Kidney (tissue), 14 donors: ENCODE results near the gene SLC5A3. TPM values are rescaled to one million over a fixed set of nuclear protein-coding genes. Genes with fewer than 3 reads are reported as not detected.

Source experiments
- DNase-seq, 5 donors: peaks; one replicate each; pipeline ENCODE4 v3.0.0-alpha.2; 2013 to 2020
- FAIRE-seq: peaks from 2 replicates; lab custom pipeline; 2012; peaks lifted over from hg19 to GRCh38; lab: Jason Lieb, UNC
- H3K27ac ChIP-seq, 2 donors: one replicate each; pipeline ENCODE4 v1.7.0; 2013; ENCODE audit warnings: low read depth in 2 of 2, low read length in 2 of 2, inconsistent platforms in 1 of 2
- H3K27me3 ChIP-seq: one replicate; pipeline ENCODE4 v1.7.1; 2013; ENCODE audit warnings: low read length, inconsistent platforms; ENCODE audit not compliant: control insufficient read depth, insufficient read depth
- H3K36me3 ChIP-seq, 3 donors: one replicate each; pipeline versions ENCODE4 v1.7.0 to v1.7.1; 2013; ENCODE audit warnings: low read length in 3 of 3, control low read depth in 1 of 3, inconsistent platforms in 1 of 3; ENCODE audit not compliant: insufficient read depth in 3 of 3, control insufficient read depth in 2 of 3
- H3K4me1 ChIP-seq, 3 donors: one replicate each; pipeline versions ENCODE4 v1.7.0 to v1.7.1; 2013; ENCODE audit warnings: low read length in 3 of 3, inconsistent platforms in 1 of 3, low read depth in 1 of 3; ENCODE audit not compliant: control insufficient read depth in 2 of 3, insufficient read depth in 2 of 3
- H3K4me3 ChIP-seq, 3 donors: one replicate each; pipeline versions ENCODE4 v1.7.0 to v1.8.1; 2013; ENCODE audit warnings: low read length in 3 of 3, control low read depth in 1 of 3, inconsistent platforms in 1 of 3
- H3K9ac ChIP-seq, 3 donors: one replicate each; pipeline versions ENCODE4 v1.7.0 to v1.7.1; 2013; ENCODE audit warnings: low read length in 3 of 3, control low read depth in 1 of 3, inconsistent platforms in 1 of 3
- H3K9me3 ChIP-seq, 3 donors: one replicate each; pipeline versions ENCODE4 v1.7.0 to v1.7.1; 2013; ENCODE audit warnings: low read length in 3 of 3, control low read depth in 1 of 3, inconsistent platforms in 1 of 3; ENCODE audit not compliant: control insufficient read depth in 2 of 3, insufficient read depth in 1 of 3
- CTCF ChIP-seq: IDR thresholded peaks from 3 replicates; pipeline ENCODE4 v1.5.1; 2012; ENCODE audit warnings: mild to moderate bottlenecking, moderate library complexity, borderline replicate concordance; ENCODE audit not compliant: insufficient read depth; ENCODE audit errors: extremely low read depth
- intact Hi-C: fragments of 100-400 bp; cut with DNase I; formaldehyde crosslinking; loops from one replicate; pipeline ENCODE4 v1.11.1; 2022
- polyA plus RNA-seq: library from polyadenylated mRNA; stranded (reverse); fragments of 350-450 nt; fragmentation: Illumina TruSeq; extraction: RNeasy Lipid Tissue Mini Kit (QIAGEN cat#74804); gene quantifications from one replicate; pipeline ENCODE4 v1.2.3, GENCODE V29; 2014; ENCODE audit warnings: low read depth, low replicate concordance; ENCODE audit not compliant: insufficient read depth
- total RNA-seq: library from RNA; stranded (reverse); fragmentation: NEBNext Ultra II Directional; extraction: Animal tissue kit (Norgen Biotek cat#: 25700); gene quantifications from one replicate; pipeline ENCODE4 v1.2.1, GENCODE V29; 2021
- donor health status: control.
- donor health status: control.
- donor health status: control.
- donor health status: control.
- donor health status: control.
- donor health status: DM: yes; HTN: yes; CAD: no.
- donor health status: Normal renal cell carcinoma (clear cell type).

Gene SLC5A3
- total and polyA plus RNA-seq, 2 donors from 2014 or later: 12.4 to 26.0 TPM

GRCh38 chr21:34055615-34056014 lies 17.8 kb upstream of the SLC5A3 start:
- no peaks in the 10 kb centered on the region for H3K4me1 ChIP-seq
- no peaks in the 10 kb centered on the region for H3K9me3 ChIP-seq
- H3K27ac ChIP-seq: no peak overlapping the region
- no peaks in the 10 kb centered on the region for H3K36me3 ChIP-seq
- H3K27me3 ChIP-seq: no peaks in the 10 kb centered on the region
- intact Hi-C loops: no loop called here
- no peak for DNase-seq
- no peak overlapping the region for H3K9ac ChIP-seq
- H3K4me3 ChIP-seq: no peak overlapping the region
- FAIRE-seq: no peak
- TF ChIP-seq CTCF: no peak

- H3K36me3 ChIP-seq: no peaks in the 10 kb centered on the region
- intact Hi-C loops: no loop called here
- H3K27ac ChIP-seq: no peak overlapping the region
- H3K9ac ChIP-seq: no peak overlapping the region
- FAIRE-seq: no peak
- H3K27me3 ChIP-seq: no peaks in the 10 kb centered on the region
- H3K4me3 ChIP-seq: no peak overlapping the region
- no peak for DNase-seq
- no peaks in the 10 kb centered on the region for H3K4me1 ChIP-seq
- H3K9me3 ChIP-seq: no peaks in the 10 kb centered on the region
- TF ChIP-seq CTCF: no peak
These were observed 11.4 kb upstream of the SLC5A3 start for GRCh38 chr21:34061983-34062382.

GRCh38 chr21:34065027-34065426 lies 8.4 kb upstream of the SLC5A3 start:
- Histone ChIP-seq H3K9ac (no peak overlapping the region), H3K4me3 (no peak overlapping the region), H3K27me3 (no peaks in the 10 kb centered on the region), H3K4me1 (no peaks in the 10 kb centered on the region), H3K36me3 (no peaks in the 10 kb centered on the region), H3K9me3 (no peaks in the 10 kb centered on the region), H3K27ac (no peak overlapping the region)
- no peak for DNase-seq
- no peak for TF ChIP-seq CTCF
- intact Hi-C loops: no loop called here
- no peak for FAIRE-seq

- Histone ChIP-seq H3K9ac (no peak overlapping the region), H3K9me3 (no peaks in the 10 kb centered on the region), H3K36me3 (peaks cover 0 to 9% (median 0%) of the 10 kb centered on the region in 3 donors), H3K4me1 (peaks cover 0 to 11% (median 6%) of the 10 kb centered on the region in 3 donors), H3K27me3 (no peaks in the 10 kb centered on the region), H3K27ac (peak overlapping the region in 1 of 2 donors; percentile 93), H3K4me3 (no peak overlapping the region)
- intact Hi-C loops: no loop called here
- no peak for TF ChIP-seq CTCF
- DNase-seq: no peak
- no peak for FAIRE-seq
These were observed 1.7 kb upstream of the SLC5A3 start for GRCh38 chr21:34071683-34072082.
